ENCODE results near the gene ZP1. TPM values are rescaled to one million over a fixed set of nuclear protein-coding genes. Genes with fewer than 3 reads are reported as not detected.
A peak's percentile ranks its signal among the peaks of the same experiment; 100 is the strongest.

Gene ZP1
- total and polyA plus RNA-seq, 2 of the 4 experiments (the other 2 are of a cell fraction): 0.18 to 1.6 TPM

- Histone ChIP-seq H3K4me1 (ENCODE audit: control insufficient read depth, insufficient read depth, low read length) (no peaks in the 10 kb centered on the region), H3K23ac (ENCODE audit: low read depth, low read length) (no peak overlapping the region), H3K36me3 (ENCODE audit: control insufficient read depth, insufficient read depth, low read length) (peaks cover 13% of the 10 kb centered on the region), H4K5ac (ENCODE audit: low read depth, low read length) (no peak overlapping the region), H2BK5ac (ENCODE audit: low read depth, low read length, poor library complexity, severe bottlenecking) (no peak overlapping the region), H3K14ac (replicated peaks; ENCODE audit: low read depth, low read length) (no peak overlapping the region), H3K9me1 (ENCODE audit: insufficient read depth, low read length) (no peaks in the 10 kb centered on the region), H3K27me3 (ENCODE audit: control insufficient read depth, insufficient read depth, low read length) (no peaks in the 10 kb centered on the region), H2BK15ac (ENCODE audit: low read depth, low read length) (no peak overlapping the region), H4K91ac (ENCODE audit: insufficient read depth, low read depth, low read length) (no peak overlapping the region), H2BK20ac (ENCODE audit: low read depth, low read length) (no peak overlapping the region), H4K20me1 (ENCODE audit: insufficient read depth, low read length) (no peaks in the 10 kb centered on the region; the same call in 1 of the 2 replicates), H2BK120ac (ENCODE audit: low read depth, low read length) (no peak overlapping the region), H2AFZ (replicated peaks; ENCODE audit: low read length, poor library complexity) (no peak overlapping the region), H3K9me3 (ENCODE audit: control insufficient read depth, insufficient read depth, low read length) (no peaks in the 10 kb centered on the region), H3K4ac (ENCODE audit: low read depth, low read length) (no peak overlapping the region), H3K79me1 (ENCODE audit: low read depth in 1 of 2, low read length in 2 of 2) (no peaks in the 10 kb centered on the region; a peak in 2 of 4 replicates), H3K4me2 (ENCODE audit: low read depth, low read length) (no peak overlapping the region), H3K56ac (ENCODE audit: extremely low read depth, insufficient read depth, low read length) (no peak overlapping the region), H2AK5ac (ENCODE audit: low read depth, low read length) (no peak overlapping the region), H4K8ac (ENCODE audit: low read depth in 2 of 2, low read length in 2 of 2) (no peak overlapping the region), H3K9ac (ENCODE audit: low read depth, low read length) (no peak overlapping the region), H3K18ac (ENCODE audit: low read depth, low read length) (no peak overlapping the region), H3K27ac (ENCODE audit: insufficient read depth, low read length) (no peak overlapping the region), H3K4me3 (ENCODE audit: insufficient read depth, low read depth, low read length) (no peak overlapping the region), H2AK9ac (replicated peaks; ENCODE audit: low read depth, low read length, poor library complexity) (no peak overlapping the region)
- no CpG with 5 or more reads among the region's 7 CpGs for WGBS, 2 experiments (ENCODE audit: extremely low coverage in 2 of 2, insufficient read length in 1 of 2)
- ChIA-PET CTCF (interaction anchor here (0.6 to 1.7 kb wide), 2 partner anchors 54 to 1718 kb away, joined by 3 to 7 read pairs; no protein-coding TSS in a partner anchor), POLR2A (ENCODE audit: unreplicated experiment) (no interaction called here)
- intact Hi-C loops (cut with micrococcal nuclease) (no loop called here), dilution Hi-C loops (cut with HindIII; ENCODE audit: low sequenced_read_pairs, unreplicated experiment) (no loop called here), in situ Hi-C loops (cut with MboI; ENCODE audit: low sequenced_read_pairs) (loop anchor here (5.0 kb wide), 1 partner anchor 54 kb away; no protein-coding TSS in a partner anchor)
- TF ChIP-seq CHD1 (IDR thresholded peaks at IDR 0.05; ENCODE audit: low read depth, low read length) (no peak), FOS (IDR thresholded peaks at IDR 0.05; ENCODE audit: low read depth, low read length) (no peak), POLR2A (IDR thresholded peaks at IDR 0.05; ENCODE audit: low read depth, low read length) (no peak), RFX5 (IDR thresholded peaks at IDR 0.05; ENCODE audit: low read depth, low read length) (no peak), NFE2L2 (IDR thresholded peaks at IDR 0.05; ENCODE audit: low read depth, low read length) (no peak), SMC3 (IDR thresholded peaks at IDR 0.05; ENCODE audit: low read depth, low read length) (no peak), CEBPB (IDR thresholded peaks at IDR 0.05; ENCODE audit: low read depth, low read length) (no peak), MAFK (IDR thresholded peaks at IDR 0.05; ENCODE audit: low read depth, low read length) (no peak), BHLHE40 (IDR thresholded peaks at IDR 0.05; ENCODE audit: low read depth, low read length) (no peak)
- TF ChIP-seq, protein P1, sequence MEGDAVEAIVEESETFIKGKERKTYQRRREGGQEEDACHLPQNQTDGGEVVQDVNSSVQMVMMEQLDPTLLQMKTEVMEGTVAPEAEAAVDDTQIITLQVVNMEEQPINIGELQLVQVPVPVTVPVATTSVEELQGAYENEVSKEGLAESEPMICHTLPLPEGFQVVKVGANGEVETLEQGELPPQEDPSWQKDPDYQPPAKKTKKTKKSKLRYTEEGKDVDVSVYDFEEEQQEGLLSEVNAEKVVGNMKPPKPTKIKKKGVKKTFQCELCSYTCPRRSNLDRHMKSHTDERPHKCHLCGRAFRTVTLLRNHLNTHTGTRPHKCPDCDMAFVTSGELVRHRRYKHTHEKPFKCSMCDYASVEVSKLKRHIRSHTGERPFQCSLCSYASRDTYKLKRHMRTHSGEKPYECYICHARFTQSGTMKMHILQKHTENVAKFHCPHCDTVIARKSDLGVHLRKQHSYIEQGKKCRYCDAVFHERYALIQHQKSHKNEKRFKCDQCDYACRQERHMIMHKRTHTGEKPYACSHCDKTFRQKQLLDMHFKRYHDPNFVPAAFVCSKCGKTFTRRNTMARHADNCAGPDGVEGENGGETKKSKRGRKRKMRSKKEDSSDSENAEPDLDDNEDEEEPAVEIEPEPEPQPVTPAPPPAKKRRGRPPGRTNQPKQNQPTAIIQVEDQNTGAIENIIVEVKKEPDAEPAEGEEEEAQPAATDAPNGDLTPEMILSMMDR (conservative IDR thresholded peaks at IDR 0.05; ENCODE audit: low read depth, low read length): no peak
- TF ChIP-seq, protein P2, sequence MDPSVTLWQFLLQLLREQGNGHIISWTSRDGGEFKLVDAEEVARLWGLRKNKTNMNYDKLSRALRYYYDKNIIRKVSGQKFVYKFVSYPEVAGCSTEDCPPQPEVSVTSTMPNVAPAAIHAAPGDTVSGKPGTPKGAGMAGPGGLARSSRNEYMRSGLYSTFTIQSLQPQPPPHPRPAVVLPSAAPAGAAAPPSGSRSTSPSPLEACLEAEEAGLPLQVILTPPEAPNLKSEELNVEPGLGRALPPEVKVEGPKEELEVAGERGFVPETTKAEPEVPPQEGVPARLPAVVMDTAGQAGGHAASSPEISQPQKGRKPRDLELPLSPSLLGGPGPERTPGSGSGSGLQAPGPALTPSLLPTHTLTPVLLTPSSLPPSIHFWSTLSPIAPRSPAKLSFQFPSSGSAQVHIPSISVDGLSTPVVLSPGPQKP (IDR thresholded peaks at IDR 0.05; ENCODE audit: borderline replicate concordance, low read depth, low read length): no peak
- no peak for ATAC-seq (ENCODE audit: low read depth)
- DNase-seq: peak; percentile 23
- no TSS peak for BruUV-seq (replicated peaks)
Observed at GRCh38 chr11:60891103-60891741, 23.9 kb downstream of the ZP1 start.
